CD14-positive monocyte (primary cell): ENCODE measurements around the gene PIH1D1. TPM values are rescaled to one million over a fixed set of nuclear protein-coding genes. Genes with fewer than 3 reads are reported as not detected.

ENCODE experiments used
- DNase-seq, 3 donors: peaks; one replicate each; pipeline ENCODE4 v3.0.0-alpha.2; 2011 to 2022
- H2AFZ ChIP-seq: 2 replicates; pipeline ENCODE4 v1.6.0; 2012; ENCODE audit warnings: mild to moderate bottlenecking, low read depth, low read length, inconsistent platforms; ENCODE audit not compliant: insufficient read depth, poor library complexity, severe bottlenecking
- H3K27ac ChIP-seq, 2 donors: 1 replicate in 1 of 2; 2 replicates in 1 of 2; pipeline ENCODE4 v1.5.1; 2012 to 2013; ENCODE audit warnings: low read length in 2 of 2, control low read depth in 1 of 2, inconsistent platforms in 1 of 2, low read depth in 1 of 2, mild to moderate bottlenecking in 1 of 2
- H3K27me3 ChIP-seq, 2 donors: one replicate each; pipeline versions ENCODE4 v1.6.0 to v1.6.1; 2011 to 2013; ENCODE audit warnings: low read length in 2 of 2; ENCODE audit not compliant: control insufficient read depth in 2 of 2, insufficient read depth in 2 of 2
- H3K36me3 ChIP-seq, 2 donors: replicated peaks in 1 of 2; 1 replicate in 1 of 2; 2 replicates in 1 of 2; pipeline versions ENCODE4 v1.5.1 to v1.6.1; 2012 to 2013; ENCODE audit warnings: low read length in 2 of 2, control low read depth in 1 of 2, inconsistent platforms in 1 of 2, mild to moderate bottlenecking in 1 of 2; ENCODE audit not compliant: insufficient read depth in 2 of 2, control insufficient read depth in 1 of 2
- H3K4me1 ChIP-seq, 2 donors: 1 replicate in 1 of 2; 2 replicates in 1 of 2; pipeline versions ENCODE4 v1.5.1 to v1.6.1; 2012 to 2013; ENCODE audit warnings: low read length in 2 of 2, control low read depth in 1 of 2, inconsistent platforms in 1 of 2, mild to moderate bottlenecking in 1 of 2, moderate library complexity in 1 of 2; ENCODE audit not compliant: insufficient read depth in 2 of 2, control insufficient read depth in 1 of 2
- H3K4me2 ChIP-seq: replicated peaks from 2 replicates; pipeline ENCODE3; 2012; ENCODE audit warnings: low read length, moderate library complexity, mild to moderate bottlenecking; ENCODE audit not compliant: poor library complexity, severe bottlenecking; ENCODE audit errors: extremely low read depth
- H3K4me3 ChIP-seq, 3 experiments: fragments of 200-600 bp in 1 of 3; sonication (generic) in 1 of 3; replicated peaks in 1 of 3; 1 replicate in 2 of 3; 2 replicates in 1 of 3; pipeline ENCODE4 v1.5.1; 2011 to 2013; ENCODE audit warnings: low read length in 3 of 3, mild to moderate bottlenecking in 3 of 3, control low read depth in 2 of 3, low read depth in 2 of 3, inconsistent platforms in 1 of 3, moderate library complexity in 1 of 3
- H3K79me2 ChIP-seq: 2 replicates; pipeline ENCODE4 v1.6.0; 2012; ENCODE audit warnings: mild to moderate bottlenecking, control low read depth, inconsistent platforms, low read length, moderate library complexity; ENCODE audit not compliant: insufficient read depth
- H3K9ac ChIP-seq: 2 replicates; pipeline ENCODE4 v1.6.0; 2017; ENCODE audit warnings: low read length, mild to moderate bottlenecking; ENCODE audit not compliant: insufficient read depth, poor library complexity, severe bottlenecking
- H3K9me3 ChIP-seq, 2 donors: replicated peaks in 1 of 2; 1 replicate in 1 of 2; 2 replicates in 1 of 2; pipeline versions ENCODE4 v1.5.1 to v1.6.1; 2012 to 2013; ENCODE audit warnings: low read length in 2 of 2, control low read depth in 1 of 2; ENCODE audit not compliant: control insufficient read depth in 1 of 2, insufficient read depth in 1 of 2
- H4K20me1 ChIP-seq: 2 replicates; pipeline ENCODE4 v1.6.0; 2012; ENCODE audit warnings: mild to moderate bottlenecking, low read length, control low read depth, moderate library complexity; ENCODE audit not compliant: insufficient read depth
- H3K27ac Mint-ChIP-seq, 7 donors: one replicate each; pipeline ENCODE4 v1.8.0; 2020; ENCODE audit warnings: mild to moderate bottlenecking in 7 of 7, mixed read lengths in 7 of 7, moderate library complexity in 6 of 7, inconsistent platforms in 2 of 7
- H3K27me3 Mint-ChIP-seq, 3 donors: one replicate each; pipeline ENCODE4 v1.8.0; 2021 to 2022; ENCODE audit warnings: low read depth in 3 of 3, mild to moderate bottlenecking in 3 of 3, mixed read lengths in 3 of 3, moderate library complexity in 3 of 3, inconsistent platforms in 1 of 3
- H3K36me3 Mint-ChIP-seq, 2 donors: one replicate each; pipeline ENCODE4 v1.8.0; 2020; ENCODE audit warnings: mixed read lengths in 2 of 2, inconsistent platforms in 1 of 2, mild to moderate bottlenecking in 1 of 2
- H3K4me1 Mint-ChIP-seq: one replicate; pipeline ENCODE4 v1.8.0; 2020; ENCODE audit warnings: mild to moderate bottlenecking, mixed read lengths
- H3K4me3 Mint-ChIP-seq, 2 donors: one replicate each; pipeline ENCODE4 v1.8.0; 2020; ENCODE audit warnings: mild to moderate bottlenecking in 2 of 2, mixed read lengths in 2 of 2, moderate library complexity in 1 of 2
- H3K9me3 Mint-ChIP-seq, 7 donors: one replicate each; pipeline ENCODE4 v1.8.0; 2020 to 2022; ENCODE audit warnings: mixed read lengths in 7 of 7, mild to moderate bottlenecking in 6 of 7, moderate library complexity in 6 of 7, inconsistent platforms in 2 of 7
- CTCF ChIP-seq: fragments of 200-600 bp; IDR thresholded peaks from one replicate; pipeline ENCODE4 v1.8.0; 2022; ENCODE audit warnings: antibody characterized with exemption, mild to moderate bottlenecking
- WGBS: methylation state at CpG from one replicate; pipeline ENCODE4 v1.1.5; 2013; ENCODE audit warnings: missing lambda C conversion rate; ENCODE audit not compliant: insufficient coverage; 5-methylcytosine and 5-hydroxymethylcytosine counted together
- intact Hi-C, 2 donors: fragments of 100-400 bp; cut with micrococcal nuclease; formaldehyde crosslinking; loops; one replicate each; pipeline versions ENCODE4 v1.15.0 to v1.15.1; 2023
- polyA plus RNA-seq, 3 donors: library from polyadenylated mRNA; depleted of rRNA in 1 of 3; unstranded in 2 of 3; stranded (reverse) in 1 of 3; fragments of 300-500 nt in 2 of 3; fragments of >200 nt in 1 of 3; fragmentation: Illumina TruSeq in 2 of 3; gene quantifications; 1 replicate in 2 of 3; 2 replicates in 1 of 3; pipeline ENCODE4 v1.2.3, GENCODE V29; 2012 to 2021

PIH1D1 gene
- polyA plus RNA-seq, 3 donors: 62.3 to 102 (median 83.9) TPM

GRCh38 chr19:49497047-49497788, 45.6 kb upstream of the PIH1D1 start:
- Mint-ChIP-seq H3K9me3 (peaks cover 0 to 1% (median 0%) of the 10 kb centered on the region in 7 donors), H3K4me1 (peaks cover 40% of the 10 kb centered on the region), H3K27ac (peak overlapping the region; percentile 95 to 99 (median 97)), H3K4me3 (peak overlapping the region; percentile 91 to 94), H3K27me3 (peaks cover 9 to 18% (median 12%) of the 10 kb centered on the region in 3 donors), H3K36me3 (peaks cover 33% of the 10 kb centered on the region in 2 donors)
- 18% methylated on average over 13 of the region's 22 CpGs for WGBS
- peak overlapping the region; percentile 90 for H3K4me2 ChIP-seq
- intact Hi-C loops: loop anchor here (5.0 to 10.0 kb wide), 4 partner anchors 45 to 180 kb away; partner anchors contain the start of genes PRMT1 (in 2 of the 2), ALDH16A1 (in 1 of the 2), PIH1D1 (in 1 of the 2) and RRAS (in 1 of the 2)
- peaks cover 47 to 52% of the 10 kb centered on the region in 2 donors for H3K4me1 ChIP-seq
- peak; percentile 89 to 93 (median 91) for DNase-seq
- H3K9ac ChIP-seq: peak overlapping the region; percentile 93
- H3K27ac ChIP-seq: peak overlapping the region; percentile 92 to 95
- H4K20me1 ChIP-seq: peaks cover 35% of the 10 kb centered on the region
- no peaks in the 10 kb centered on the region for H3K27me3 ChIP-seq
- peaks cover 31 to 36% of the 10 kb centered on the region in 2 donors for H3K36me3 ChIP-seq
- TF ChIP-seq CTCF: no peak
- H3K9me3 ChIP-seq: no peaks in the 10 kb centered on the region
- H2AFZ ChIP-seq: no peak overlapping the region
- peaks cover 22% of the 10 kb centered on the region for H3K79me2 ChIP-seq
- H3K4me3 ChIP-seq: peak overlapping the region; percentile 84 to 98 (median 86)

- Histone ChIP-seq H3K9ac (peak overlapping the region; percentile 93), H3K27me3 (no peaks in the 10 kb centered on the region), H3K4me2 (peak overlapping the region; percentile 90), H3K4me3 (peak overlapping the region; percentile 84 to 98 (median 86)), H3K36me3 (peaks cover 38 to 43% of the 10 kb centered on the region in 2 donors), H2AFZ (peak overlapping the region; percentile 70), H3K4me1 (peaks cover 47 to 52% of the 10 kb centered on the region in 2 donors), H3K9me3 (no peaks in the 10 kb centered on the region), H3K79me2 (peaks cover 22% of the 10 kb centered on the region), H3K27ac (peak overlapping the region; percentile 92 to 95), H4K20me1 (peaks cover 41% of the 10 kb centered on the region)
- Mint-ChIP-seq H3K27ac (peak overlapping the region; percentile 95 to 99 (median 97)), H3K4me3 (peak overlapping the region; percentile 91 to 94), H3K4me1 (peaks cover 40% of the 10 kb centered on the region), H3K9me3 (peaks cover 0 to 1% (median 0%) of the 10 kb centered on the region in 7 donors), H3K36me3 (peaks cover 39% of the 10 kb centered on the region in 2 donors), H3K27me3 (peaks cover 7 to 18% (median 12%) of the 10 kb centered on the region in 3 donors)
- no peak for TF ChIP-seq CTCF
- WGBS: 0% methylated on average over 7 of the region's 11 CpGs
- DNase-seq: no peak
- intact Hi-C loops: loop anchor here (1.0 to 10.0 kb wide), 5 partner anchors 9 to 181 kb away; partner anchors contain the start of genes PRMT1 (in 2 of the 2), ALDH16A1 (in 1 of the 2), PIH1D1 (in 1 of the 2) and RPL13A (in 1 of the 2)
Measured at GRCh38 chr19:49496574-49497008, 45.0 kb upstream of the PIH1D1 start.
